ENCODE data around the gene DCLRE1A. TPM values are rescaled to one million over a fixed set of nuclear protein-coding genes. Genes with fewer than 3 reads are reported as not detected.
"Not testable (repeated sequence)": the region's sequence is repeated elsewhere in the genome, so short reads cannot be mapped to it uniquely, and the experiment has no call there.

DCLRE1A gene
- total and polyA plus RNA-seq, 10 of the 15 experiments (the other 5 are each of a cell fraction or from before 2014, with no cell fraction given), result 4.8 to 29.8 (median 14.0) TPM

- TF ChIP-seq E2F8 (IDR thresholded peaks at IDR 0.05; ENCODE audit: low read depth, partially characterized antibody) (no peak), ETV6 (conservative IDR thresholded peaks at IDR 0.05 in 1 of 2, IDR thresholded peaks at IDR 0.05 in 1 of 2; ENCODE audit: borderline replicate concordance in 1 of 2, low read depth in 1 of 2) (no peak), USF2 (IDR thresholded peaks at IDR 0.05; ENCODE audit: borderline replicate concordance, low read depth, low read length) (no peak), HCFC1 (IDR thresholded peaks at IDR 0.05; ENCODE audit: low read length) (no peak)
Observed at GRCh38 chr10:113843972-113844485, 9.9 kb downstream of the DCLRE1A start (continued).

- ATAC-seq (no peak), FAIRE-seq (no peak), DNase-seq (ENCODE audit: low read depth, low spot score) (no peak)
- H3K9ac ChIP-seq (ENCODE audit: control insufficient read depth, insufficient read depth, low read length), result no peak overlapping the region
- H3K4me1 ChIP-seq (ENCODE audit: control insufficient read depth, insufficient read depth, low read length), result peaks cover 4% of the 10 kb centered on the region; the same call in 1 of the 2 replicates
- H2AFZ ChIP-seq (ENCODE audit: control insufficient read depth, low read depth, low read length), result no peak overlapping the region
- no peak overlapping the region for H3K27ac ChIP-seq (ENCODE audit: control insufficient read depth, insufficient read depth)
- intact Hi-C loops (cut with micrococcal nuclease; ENCODE audit: unreplicated experiment) (no loop called here), in situ Hi-C loops (cut with MboI) (no loop called here)
- H3K79me2 ChIP-seq (ENCODE audit: control insufficient read depth, insufficient read depth, low read length), result no peaks in the 10 kb centered on the region
- ChIA-PET CTCF (no interaction called here), SMC1A (ENCODE audit: uncharacterized antibody, unreplicated experiment) (interaction anchor here (1.5 to 1.6 kb wide), 2 partner anchors 8 to 36 kb away, joined by 3 to 8 read pairs; no protein-coding TSS in a partner anchor), POLR2A (no interaction called here), RAD21 (ENCODE audit: unreplicated experiment) (no interaction called here)
- H3K36me3 ChIP-seq (ENCODE audit: control insufficient read depth in 2 of 2, insufficient read depth in 2 of 2, low read length in 1 of 2), result peaks cover 0 to 17% of the 10 kb centered on the region in 2 experiments; a peak in 3 of 4 replicates
- no peaks in the 10 kb centered on the region for H4K20me1 ChIP-seq (ENCODE audit: control insufficient read depth, insufficient read depth)
- BruUV-seq (replicated peaks), result no TSS peak
- no peak overlapping the region for H3K4me3 ChIP-seq
- no peak for TF ChIP-seq SREBF2 (IDR thresholded peaks at IDR 0.05; ENCODE audit: low read length)
- TF ChIP-seq IKZF2 (IDR thresholded peaks at IDR 0.05), result no peak
- no peak for TF ChIP-seq SMAD5 (IDR thresholded peaks at IDR 0.05; ENCODE audit: low read depth)
- no peaks in the 10 kb centered on the region for H3K9me3 ChIP-seq (replicated peaks; ENCODE audit: control insufficient read depth, insufficient read depth, low read length)
- no peak overlapping the region for H3K4me2 ChIP-seq (ENCODE audit: control insufficient read depth, insufficient read depth)
- 93% methylated on average over 1 of the region's 1 CpG for WGBS (ENCODE audit: insufficient coverage, insufficient replicate concordance, low lambda C conversion rate, missing lambda C conversion rate)
- H3K27me3 ChIP-seq (replicated peaks in 1 of 2; ENCODE audit: control insufficient read depth in 2 of 2, insufficient read depth in 2 of 2, low read length in 1 of 2), result no peaks in the 10 kb centered on the region
Observed at GRCh38 chr10:113842171-113842570, 11.7 kb downstream of the DCLRE1A start.

GRCh38 chr10:113828567-113828966, 25.3 kb downstream of the DCLRE1A start:
- H3K4me3 ChIP-seq; H3K4me2 ChIP-seq (ENCODE audit: control insufficient read depth, insufficient read depth); H3K79me2 ChIP-seq (ENCODE audit: control insufficient read depth, insufficient read depth, low read length); H4K20me1 ChIP-seq (ENCODE audit: control insufficient read depth, insufficient read depth); in situ Hi-C loops (cut with MboI); RAD21 ChIA-PET (ENCODE audit: unreplicated experiment); H3K9ac ChIP-seq (ENCODE audit: control insufficient read depth, insufficient read depth, low read length); DNase-seq (ENCODE audit: low read depth, low spot score); ATAC-seq; H3K27me3 ChIP-seq (replicated peaks in 1 of 2; ENCODE audit: control insufficient read depth in 2 of 2, insufficient read depth in 2 of 2, low read length in 1 of 2); H3K27ac ChIP-seq (ENCODE audit: control insufficient read depth, insufficient read depth); H3K9me3 ChIP-seq (replicated peaks; ENCODE audit: control insufficient read depth, insufficient read depth, low read length); H2AFZ ChIP-seq (ENCODE audit: control insufficient read depth, low read depth, low read length); H3K36me3 ChIP-seq (ENCODE audit: control insufficient read depth in 2 of 2, insufficient read depth in 2 of 2, low read length in 1 of 2); BruUV-seq (replicated peaks); intact Hi-C loops (cut with micrococcal nuclease; ENCODE audit: unreplicated experiment); POLR2A ChIA-PET; FAIRE-seq; H3K4me1 ChIP-seq (ENCODE audit: control insufficient read depth, insufficient read depth, low read length): not testable (repeated sequence)
- ChIA-PET SMC1A (ENCODE audit: uncharacterized antibody, unreplicated experiment) (interaction anchor here (2.6 kb wide), 1 partner anchor 22 kb away, joined by 6 read pairs; no protein-coding TSS in a partner anchor), CTCF (interaction anchor here (0.6 to 1.4 kb wide), 3 partner anchors 13 to 1104 kb away, joined by 3 read pairs; no protein-coding TSS in a partner anchor)
- 27% methylated on average over 10 of the region's 10 CpGs for WGBS (ENCODE audit: insufficient coverage, insufficient replicate concordance, low lambda C conversion rate, missing lambda C conversion rate)

Data from GM12878 (cell line).